ENCODE results near the gene EEF1G.

EEF1G gene

DNA sequence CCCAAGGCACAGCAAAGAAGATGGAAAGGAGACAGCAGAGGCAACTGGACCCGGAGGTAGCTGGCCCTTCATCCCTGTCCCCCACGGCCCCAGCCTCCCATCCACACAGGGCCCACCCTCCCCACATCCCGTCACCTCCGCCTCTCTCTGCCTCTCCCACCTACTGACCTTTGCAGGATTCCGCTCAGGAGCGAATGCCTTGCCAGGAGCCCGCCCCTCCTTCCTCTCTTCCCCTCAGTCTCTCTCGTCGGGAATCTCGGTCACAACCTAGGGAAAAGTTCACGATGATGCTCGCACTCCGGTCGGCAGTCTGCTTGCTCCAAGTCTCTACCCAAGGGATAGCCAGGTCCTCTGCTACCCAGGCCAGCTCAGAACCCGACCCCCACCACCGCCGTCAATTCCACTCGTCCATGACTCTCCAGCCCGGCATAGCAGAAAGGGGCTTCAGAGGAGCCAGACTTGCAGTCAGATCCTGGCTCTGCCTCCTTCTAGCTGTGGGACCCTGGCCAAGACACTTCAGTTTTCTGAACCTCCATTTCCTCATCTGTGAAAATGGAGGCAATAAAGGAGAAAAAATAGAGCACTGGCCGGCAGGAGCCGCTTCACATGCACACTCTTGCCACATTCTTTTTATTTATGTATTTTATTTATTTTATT lies 37.3 kb downstream of the EEF1G start:
- Histone ChIP-seq H3K9ac (ENCODE audit: low read depth, low read length) (no peak overlapping the region), H3K4me1 (ENCODE audit: insufficient read depth, low read length) (peaks cover 15% of the 10 kb centered on the region; the same call in 1 of the 2 replicates), H3K9me3 (ENCODE audit: control insufficient read depth, insufficient read depth, low read length) (no peaks in the 10 kb centered on the region), H3K36me3 (ENCODE audit: insufficient read depth, low read length) (no peaks in the 10 kb centered on the region; the same call in 1 of the 2 replicates)

DNA sequence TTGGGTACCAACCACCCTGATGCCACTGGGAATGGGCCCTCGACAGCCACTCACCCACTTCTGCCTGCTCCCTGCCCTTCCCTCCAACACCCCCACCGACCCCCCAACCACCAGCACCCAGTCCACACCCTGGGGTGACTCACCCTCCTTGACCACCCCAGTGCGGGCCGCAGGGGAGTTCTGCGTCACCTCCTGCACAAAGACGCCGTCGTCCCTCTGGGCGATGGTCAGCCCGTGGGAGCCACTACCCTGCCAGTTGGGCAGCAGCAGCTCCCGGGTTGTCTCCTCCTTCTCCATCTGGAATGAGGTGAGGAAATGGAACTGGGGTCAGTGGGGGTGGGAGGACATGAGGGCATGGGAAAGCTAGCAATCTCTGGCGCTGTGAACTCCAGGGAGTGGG lies 37.9 kb downstream of the EEF1G start:
- no peak overlapping the region for H3K9ac ChIP-seq (ENCODE audit: low read depth, low read length)
- H3K9me3 ChIP-seq (ENCODE audit: control insufficient read depth, insufficient read depth, low read length) = no peaks in the 10 kb centered on the region
- peaks cover 11% of the 10 kb centered on the region; the same call in 1 of the 2 replicates for H3K4me1 ChIP-seq (ENCODE audit: insufficient read depth, low read length)
- no peaks in the 10 kb centered on the region; the same call in none of the 2 replicates for H3K36me3 ChIP-seq (ENCODE audit: insufficient read depth, low read length)

DNA sequence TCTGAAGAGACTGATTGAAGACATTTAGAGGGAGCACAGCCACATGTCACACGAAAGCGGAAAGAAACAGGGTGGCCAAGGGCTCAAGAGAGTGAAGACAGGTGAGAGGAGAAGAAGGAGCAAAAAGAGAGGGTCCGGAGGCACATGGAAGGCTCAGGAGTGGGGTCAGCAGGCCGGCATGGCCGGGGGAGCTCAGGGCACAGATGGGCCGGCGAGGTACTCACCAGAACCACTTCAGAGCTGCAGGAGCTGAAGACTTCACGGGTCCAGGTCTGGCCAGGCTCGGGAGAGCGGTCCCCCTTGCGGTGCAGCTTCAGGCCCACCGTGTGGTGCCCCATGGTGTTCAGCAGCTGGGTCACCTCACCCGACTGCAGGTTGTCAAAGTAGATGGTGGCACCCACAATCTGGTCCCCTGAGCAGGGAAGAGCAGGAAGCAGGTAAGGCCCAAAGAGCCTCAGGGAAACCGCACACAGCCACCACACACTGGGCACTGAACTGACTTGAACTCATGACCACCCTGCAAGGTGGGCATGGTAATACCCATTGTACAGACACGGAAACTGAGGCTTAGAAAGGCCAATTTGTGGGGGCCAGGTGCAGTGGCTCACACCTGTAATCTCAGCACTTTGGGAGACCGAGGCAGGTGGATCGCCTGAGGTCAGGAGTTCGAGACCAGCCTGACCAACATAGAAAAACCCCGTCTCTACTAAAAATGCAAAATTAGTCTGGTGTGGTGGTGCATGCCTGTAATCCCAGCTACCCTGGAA lies 38.7 kb downstream of the EEF1G start:
- Histone ChIP-seq H3K4me1 (ENCODE audit: insufficient read depth, low read length) (peaks cover 11% of the 10 kb centered on the region; the same call in 1 of the 2 replicates), H3K9me3 (ENCODE audit: control insufficient read depth, insufficient read depth, low read length) (no peaks in the 10 kb centered on the region), H3K9ac (ENCODE audit: low read depth, low read length) (no peak overlapping the region), H3K36me3 (ENCODE audit: insufficient read depth, low read length) (no peaks in the 10 kb centered on the region; the same call in none of the 2 replicates)

- no peaks in the 10 kb centered on the region for H3K4me1 ChIP-seq (ENCODE audit: insufficient read depth, low read length)
- no peak overlapping the region for H3K9ac ChIP-seq (ENCODE audit: low read depth, low read length)
- H3K9me3 ChIP-seq (ENCODE audit: control insufficient read depth, insufficient read depth, low read length) = no peaks in the 10 kb centered on the region
- H3K36me3 ChIP-seq (ENCODE audit: insufficient read depth, low read length) = peaks cover 3% of the 10 kb centered on the region
These were observed 41.6 kb downstream of the EEF1G start for GRCh38 chr11:62532096-62532495.

GRCh38 chr11:62516736-62517371 lies 56.8 kb downstream of the EEF1G start:
- Histone ChIP-seq H3K9me3 (ENCODE audit: control insufficient read depth, insufficient read depth, low read length) (no peaks in the 10 kb centered on the region), H3K9ac (ENCODE audit: low read depth, low read length) (no peak overlapping the region), H3K4me1 (ENCODE audit: insufficient read depth, low read length) (no peaks in the 10 kb centered on the region), H3K36me3 (ENCODE audit: insufficient read depth, low read length) (no peaks in the 10 kb centered on the region)

GRCh38 chr11:62514151-62514550 lies 59.5 kb downstream of the EEF1G start:
- Histone ChIP-seq H3K4me1 (ENCODE audit: insufficient read depth, low read length) (no peaks in the 10 kb centered on the region), H3K9ac (ENCODE audit: low read depth, low read length) (no peak overlapping the region), H3K9me3 (ENCODE audit: control insufficient read depth, insufficient read depth, low read length) (no peaks in the 10 kb centered on the region), H3K36me3 (ENCODE audit: insufficient read depth, low read length) (no peaks in the 10 kb centered on the region)

DNA sequence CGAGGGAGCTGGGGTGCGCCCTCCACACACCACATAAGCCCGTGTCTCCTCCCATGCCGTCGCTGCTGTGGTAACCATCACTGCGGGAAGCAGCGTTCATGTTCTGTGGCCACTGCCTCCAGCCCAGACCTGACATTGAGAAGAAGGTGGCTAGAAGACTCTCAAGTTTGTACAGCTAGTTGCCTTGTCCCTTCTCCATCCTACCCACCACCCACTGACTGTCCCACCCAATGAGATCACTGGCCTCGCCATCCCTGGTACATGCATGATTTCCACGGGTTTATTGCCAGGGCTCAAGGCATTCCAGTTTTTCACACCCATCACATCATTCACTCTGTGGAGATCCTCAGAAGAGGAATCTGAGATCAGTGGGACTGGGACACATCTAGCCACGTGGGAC lies 60.1 kb downstream of the EEF1G start:
- H3K9me3 ChIP-seq (ENCODE audit: control insufficient read depth, insufficient read depth, low read length) = no peaks in the 10 kb centered on the region
- H3K9ac ChIP-seq (ENCODE audit: low read depth, low read length) = no peak overlapping the region
- H3K36me3 ChIP-seq (ENCODE audit: insufficient read depth, low read length) = no peaks in the 10 kb centered on the region
- H3K4me1 ChIP-seq (ENCODE audit: insufficient read depth, low read length) = peaks cover 5% of the 10 kb centered on the region

DNA sequence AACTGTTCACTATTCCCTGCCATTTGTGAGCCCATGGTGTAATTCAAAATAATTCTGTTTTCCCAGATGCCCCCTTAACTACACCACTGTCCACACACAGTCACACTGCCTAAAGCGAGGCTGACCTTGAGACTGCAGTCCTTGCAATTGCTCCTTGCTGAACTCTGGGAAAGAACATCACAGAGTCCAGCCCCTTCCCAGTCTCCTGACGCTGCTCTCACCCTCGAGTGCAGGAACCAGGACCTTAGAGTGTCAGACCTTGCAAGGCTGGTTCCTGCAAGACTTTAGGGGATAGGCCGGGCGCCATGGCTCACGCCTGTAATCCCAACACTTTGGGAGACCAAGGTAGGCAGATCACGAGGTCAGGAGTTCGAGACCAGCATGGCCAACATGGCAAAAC lies 60.7 kb downstream of the EEF1G start:
- Histone ChIP-seq H3K4me1 (ENCODE audit: insufficient read depth, low read length) (peaks cover 6% of the 10 kb centered on the region), H3K36me3 (ENCODE audit: insufficient read depth, low read length) (no peaks in the 10 kb centered on the region), H3K9ac (ENCODE audit: low read depth, low read length) (no peak overlapping the region), H3K9me3 (ENCODE audit: control insufficient read depth, insufficient read depth, low read length) (no peaks in the 10 kb centered on the region)

All from ES-I3 (cell line).